DND-41 (cell line): ENCODE measurements around the gene HOMER1.

ENCODE experiments used
- CTCF ChIP-seq: IDR thresholded peaks from 2 replicates; pipeline ENCODE4 v1.5.1; 2012; ENCODE audit warnings: borderline replicate concordance, low read length, moderate library complexity, mild to moderate bottlenecking; ENCODE audit not compliant: poor library complexity, severe bottlenecking; ENCODE audit errors: extremely low read depth
- EZH2 ChIP-seq: IDR thresholded peaks from 3 replicates; pipeline ENCODE4 v1.6.1; 2012; ENCODE audit warnings: borderline replicate concordance, low read depth, mild to moderate bottlenecking, moderate library complexity, low read length, inconsistent platforms; ENCODE audit not compliant: severe bottlenecking

GRCh38 chr5:79508354-79508753, 5.6 kb downstream of the HOMER1 start:
- TF ChIP-seq EZH2 = no peak
- TF ChIP-seq CTCF = no peak
